Stimulated activated CD4-positive, alpha-beta T cell treated with anti-CD3 and anti-CD28 coated beads, Interleukin-15, amount 100 ng/mL, for 24 hours (primary cell): ENCODE data around the gene TMEM109.

Experiments used
- DNase-seq: peaks from one replicate; pipeline ENCODE4 v3.0.0-alpha.2; 2020

The TMEM109 gene, protein sequence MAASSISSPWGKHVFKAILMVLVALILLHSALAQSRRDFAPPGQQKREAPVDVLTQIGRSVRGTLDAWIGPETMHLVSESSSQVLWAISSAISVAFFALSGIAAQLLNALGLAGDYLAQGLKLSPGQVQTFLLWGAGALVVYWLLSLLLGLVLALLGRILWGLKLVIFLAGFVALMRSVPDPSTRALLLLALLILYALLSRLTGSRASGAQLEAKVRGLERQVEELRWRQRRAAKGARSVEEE

DNA sequence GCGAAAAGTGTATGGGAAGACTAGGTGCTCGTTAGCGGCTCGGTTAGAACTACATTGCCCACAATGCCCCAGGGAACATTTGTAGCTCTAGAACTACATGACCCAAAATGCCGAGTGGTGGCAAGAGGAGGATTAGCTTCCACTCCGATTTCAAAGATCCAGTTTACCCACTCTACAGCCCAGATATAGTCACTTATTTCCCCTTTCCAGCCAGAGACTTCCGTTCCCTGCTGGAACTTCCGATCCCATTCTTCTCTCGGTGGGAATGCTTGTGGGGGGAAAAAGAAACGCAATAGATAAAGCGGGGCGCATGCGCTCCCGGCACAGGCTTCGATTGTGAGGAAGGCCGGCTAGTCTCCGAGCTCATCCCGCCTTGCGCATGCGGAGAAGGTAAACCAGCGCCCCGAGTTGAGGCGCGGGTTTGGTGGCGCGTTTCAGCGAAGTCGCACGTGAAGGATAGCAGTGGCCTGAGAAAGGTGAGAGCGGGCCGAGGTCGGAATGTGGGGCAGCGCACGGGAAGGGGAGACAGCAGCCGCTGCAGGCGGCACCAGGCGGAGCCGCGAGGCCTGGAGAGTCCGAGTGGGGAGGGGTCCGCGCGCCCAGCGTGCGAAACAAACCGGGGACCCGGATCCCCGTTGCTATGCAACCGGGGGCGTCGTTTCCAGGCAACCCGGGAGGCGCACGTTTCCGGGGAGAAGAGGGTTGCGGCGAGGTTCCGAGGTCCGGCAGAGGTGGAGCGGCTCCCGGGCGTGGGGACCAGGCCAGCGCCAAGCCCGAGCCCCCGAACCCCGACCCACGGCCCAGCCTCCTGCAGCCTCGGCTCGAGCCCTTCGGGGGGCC lies at the start of gene TMEM109:
TSS of gene TMEM109 (plus strand) at position 366 of the 840 bp plus-strand sequence. CDS start 5,536 bp downstream, outside the sequence.
- DNase-seq = peak; percentile 93

DNA sequence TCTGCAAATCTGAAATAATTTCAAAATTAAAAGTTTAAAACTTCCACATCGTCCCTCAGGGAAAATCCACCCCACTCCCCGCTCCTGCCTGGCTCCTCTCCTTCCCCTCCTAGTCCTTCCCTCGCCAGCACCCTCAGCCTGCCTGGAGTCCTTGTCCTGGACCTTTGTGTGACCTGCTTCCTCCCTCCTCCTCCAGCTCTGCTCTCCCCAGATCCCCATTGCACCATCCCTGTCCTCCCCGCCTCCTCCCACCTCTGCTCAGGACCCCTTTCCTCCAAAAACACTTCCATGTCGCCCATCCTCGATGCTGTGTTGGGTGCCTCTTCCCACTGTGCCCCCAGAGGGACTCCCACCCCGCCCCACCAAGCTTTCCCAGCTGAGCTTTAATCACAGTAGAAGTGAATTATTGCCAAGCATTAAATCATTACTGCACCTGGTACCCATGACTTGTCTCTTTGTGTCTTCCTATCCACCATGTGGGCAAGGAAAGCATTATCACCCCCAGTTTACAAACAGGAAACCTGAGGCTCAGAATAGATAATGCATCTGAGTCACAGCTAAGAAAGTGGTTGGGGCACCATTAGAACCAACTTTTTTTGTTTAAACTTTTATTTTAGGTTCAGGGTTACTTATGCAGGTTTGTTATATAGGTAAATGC lies 49.0 kb upstream of the TMEM109 start:
- DNase-seq = no peak

DNA sequence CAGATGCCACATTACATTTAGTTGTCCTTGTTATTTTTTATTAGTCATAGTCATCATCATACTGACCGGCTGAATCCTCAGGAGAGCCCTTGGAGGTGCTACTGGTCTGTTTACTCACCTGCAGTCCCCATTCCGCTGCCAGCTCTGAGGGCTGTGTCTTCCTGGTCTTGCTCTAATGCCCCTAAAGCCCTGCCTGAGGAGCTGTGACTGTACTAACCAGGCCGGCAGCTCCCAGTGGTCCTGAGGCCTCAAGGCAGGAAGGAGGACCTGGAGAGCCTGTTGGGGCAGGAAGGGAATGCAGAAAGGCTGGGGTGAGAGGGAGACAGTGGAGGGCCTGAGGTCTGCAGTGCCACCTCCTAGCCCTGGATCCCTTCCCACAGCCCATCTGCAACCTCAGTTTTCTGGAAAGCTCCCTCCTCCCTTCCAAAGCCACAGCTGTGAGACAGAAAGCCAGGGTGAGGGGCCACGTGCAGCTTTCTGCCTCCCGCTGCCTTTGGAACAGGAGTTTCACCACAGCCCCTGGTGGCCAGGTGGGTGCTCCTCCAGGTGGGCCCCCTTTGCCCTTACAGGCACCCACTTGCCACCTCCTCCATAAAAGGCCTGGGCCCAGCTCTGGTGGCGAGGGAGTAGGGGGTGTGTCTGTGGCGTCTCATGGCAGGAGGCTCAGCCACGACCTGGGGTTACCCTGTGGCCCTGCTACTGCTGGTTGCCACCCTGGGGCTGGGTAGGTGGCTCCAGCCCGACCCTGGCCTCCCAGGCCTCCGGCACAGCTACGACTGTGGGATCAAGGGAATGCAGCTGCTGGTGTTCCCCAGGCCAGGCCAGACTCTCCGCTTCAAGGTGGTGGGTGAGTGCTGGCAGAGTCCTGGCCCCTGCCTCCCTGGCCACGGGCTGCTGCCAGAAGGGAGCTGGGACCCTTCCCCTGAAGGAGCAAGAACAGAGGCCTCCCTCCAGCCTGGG lies 46.8 kb upstream of the TMEM109 start, which contains the start of gene ZP1:
TSS of gene ZP1 (plus strand) at position 632 of the 960 bp plus-strand sequence. CDS start at position 652, 20 bp downstream.
- no peak for DNase-seq

DNA sequence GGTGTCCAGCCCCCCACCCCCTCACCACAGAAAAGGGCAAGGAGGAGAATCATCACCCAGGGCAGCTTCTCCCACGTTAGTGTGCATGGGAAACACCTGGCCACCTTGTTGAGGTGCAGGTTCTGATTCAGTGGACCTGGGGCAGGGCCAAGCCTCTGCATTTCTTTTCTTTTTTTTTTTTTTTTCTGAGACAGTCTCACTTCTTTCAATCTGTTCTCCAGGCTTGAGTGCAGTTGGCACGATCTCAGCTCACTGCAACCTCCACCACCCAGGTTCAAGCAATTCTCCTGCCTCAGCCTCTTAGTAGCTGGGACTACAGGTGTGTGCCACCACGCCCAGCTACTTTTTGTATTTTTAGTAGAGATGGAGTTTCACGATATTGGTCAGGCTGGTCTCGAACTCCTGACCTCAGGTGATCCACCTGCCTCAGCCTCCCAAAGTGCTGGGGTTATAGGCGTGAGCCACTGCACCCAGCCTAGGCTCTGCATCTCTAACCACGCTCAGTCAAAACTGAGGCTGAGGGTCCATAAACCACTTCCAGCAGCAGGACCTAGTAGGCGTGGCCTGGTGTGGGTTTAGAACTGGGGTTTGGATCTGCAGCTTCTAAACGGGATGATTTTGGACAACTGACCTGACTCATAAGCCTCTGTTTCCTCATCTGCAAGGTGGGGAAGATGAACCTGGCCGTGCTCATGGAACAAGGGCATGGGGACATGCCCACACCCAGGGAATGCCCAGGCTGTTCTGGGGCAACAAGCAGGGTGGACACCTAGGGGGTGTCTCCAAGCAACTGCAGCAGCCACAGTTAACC lies 45.9 kb upstream of the TMEM109 start:
- no peak for DNase-seq

DNA sequence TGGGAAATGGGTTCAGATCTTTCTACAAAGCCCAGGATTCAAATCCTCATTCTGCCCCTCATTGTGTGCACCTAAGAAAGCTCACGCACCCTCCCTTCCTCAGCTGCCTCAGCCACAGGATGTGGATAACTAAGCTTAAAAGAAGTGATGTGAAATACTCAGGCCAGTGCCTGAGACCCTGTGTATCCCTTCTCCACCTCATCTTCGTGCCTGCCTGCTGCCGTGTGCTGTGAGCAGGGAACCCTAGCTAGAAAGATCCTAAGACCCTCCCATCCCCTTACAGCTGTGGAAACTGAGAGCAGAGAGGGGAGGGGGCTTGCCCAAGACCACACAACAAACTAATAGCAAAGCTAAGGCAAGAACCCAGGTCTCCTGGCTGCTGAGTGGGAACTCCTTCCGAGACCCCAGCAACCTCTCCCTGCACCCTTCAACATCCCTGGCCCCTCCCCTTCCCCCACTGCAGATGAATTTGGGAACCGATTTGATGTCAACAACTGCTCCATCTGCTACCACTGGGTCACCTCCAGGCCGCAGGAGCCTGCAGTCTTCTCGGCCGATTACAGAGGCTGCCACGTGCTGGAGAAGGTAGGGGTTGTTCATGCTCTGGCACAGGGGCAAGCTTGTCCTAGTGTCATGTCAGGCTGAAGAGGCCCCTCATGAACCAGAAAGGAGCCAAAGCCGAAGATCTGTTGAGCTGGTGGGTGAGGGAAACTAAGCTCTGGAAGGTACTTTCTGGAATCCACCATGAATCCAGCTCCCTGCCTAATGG lies 45.1 kb upstream of the TMEM109 start:
- no peak for DNase-seq

DNA sequence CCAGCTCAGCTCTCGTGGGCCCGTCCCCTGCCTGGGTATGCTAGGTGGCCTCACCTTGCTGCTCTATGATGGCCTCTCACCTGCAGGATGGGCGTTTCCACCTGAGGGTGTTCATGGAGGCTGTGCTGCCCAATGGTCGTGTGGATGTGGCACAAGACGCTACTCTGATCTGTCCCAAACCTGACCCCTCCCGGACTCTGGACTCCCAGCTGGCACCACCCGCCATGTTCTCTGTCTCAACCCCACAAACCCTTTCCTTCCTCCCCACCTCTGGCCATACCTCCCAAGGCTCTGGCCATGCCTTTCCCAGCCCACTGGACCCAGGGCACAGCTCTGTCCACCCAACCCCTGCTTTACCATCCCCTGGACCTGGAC lies 44.5 kb upstream of the TMEM109 start:
- DNase-seq = no peak

DNA sequence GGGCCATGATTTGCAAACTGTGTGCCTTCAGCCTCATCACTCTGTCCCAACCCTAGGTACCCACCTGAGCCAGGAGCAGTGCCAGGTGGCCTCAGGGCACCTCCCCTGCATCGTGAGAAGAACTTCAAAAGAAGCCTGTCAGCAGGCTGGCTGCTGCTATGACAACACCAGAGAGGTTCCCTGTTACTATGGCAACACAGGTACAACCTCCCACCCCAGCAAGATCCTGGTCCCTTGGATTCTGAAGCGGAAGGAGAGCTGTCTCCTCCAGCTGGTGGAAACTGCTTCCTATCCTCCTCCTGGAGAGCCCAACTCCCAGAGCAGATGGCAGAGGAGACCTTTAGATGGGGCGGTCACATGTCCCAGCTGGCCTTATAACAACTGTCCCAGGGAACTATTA lies 43.7 kb upstream of the TMEM109 start:
- no peak for DNase-seq

DNA sequence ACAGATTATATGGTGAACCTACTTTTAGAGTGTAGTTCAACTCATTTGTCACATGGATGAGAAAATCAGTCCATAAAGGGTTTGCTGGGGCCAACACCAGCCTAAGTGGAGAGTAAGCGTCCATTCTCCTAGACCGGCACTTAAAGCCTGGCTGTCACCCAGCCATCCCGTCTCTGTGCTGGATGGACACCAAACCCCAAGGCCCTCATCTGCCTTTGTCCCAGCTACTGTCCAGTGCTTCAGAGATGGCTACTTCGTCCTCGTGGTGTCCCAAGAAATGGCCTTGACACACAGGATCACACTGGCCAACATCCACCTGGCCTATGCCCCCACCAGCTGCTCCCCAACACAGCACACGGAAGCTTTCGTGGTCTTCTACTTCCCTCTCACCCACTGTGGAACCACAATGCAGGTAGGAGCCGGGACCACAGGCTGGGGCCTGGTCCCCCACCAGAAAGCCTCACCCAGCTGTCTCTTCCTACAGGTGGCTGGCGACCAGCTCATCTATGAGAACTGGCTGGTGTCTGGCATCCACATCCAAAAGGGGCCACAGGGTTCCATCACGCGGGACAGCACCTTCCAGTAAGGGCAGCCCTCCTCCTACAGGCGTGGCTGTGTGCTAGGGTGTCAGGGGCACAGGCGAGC lies 43.1 kb upstream of the TMEM109 start:
- DNase-seq = no peak

DNA sequence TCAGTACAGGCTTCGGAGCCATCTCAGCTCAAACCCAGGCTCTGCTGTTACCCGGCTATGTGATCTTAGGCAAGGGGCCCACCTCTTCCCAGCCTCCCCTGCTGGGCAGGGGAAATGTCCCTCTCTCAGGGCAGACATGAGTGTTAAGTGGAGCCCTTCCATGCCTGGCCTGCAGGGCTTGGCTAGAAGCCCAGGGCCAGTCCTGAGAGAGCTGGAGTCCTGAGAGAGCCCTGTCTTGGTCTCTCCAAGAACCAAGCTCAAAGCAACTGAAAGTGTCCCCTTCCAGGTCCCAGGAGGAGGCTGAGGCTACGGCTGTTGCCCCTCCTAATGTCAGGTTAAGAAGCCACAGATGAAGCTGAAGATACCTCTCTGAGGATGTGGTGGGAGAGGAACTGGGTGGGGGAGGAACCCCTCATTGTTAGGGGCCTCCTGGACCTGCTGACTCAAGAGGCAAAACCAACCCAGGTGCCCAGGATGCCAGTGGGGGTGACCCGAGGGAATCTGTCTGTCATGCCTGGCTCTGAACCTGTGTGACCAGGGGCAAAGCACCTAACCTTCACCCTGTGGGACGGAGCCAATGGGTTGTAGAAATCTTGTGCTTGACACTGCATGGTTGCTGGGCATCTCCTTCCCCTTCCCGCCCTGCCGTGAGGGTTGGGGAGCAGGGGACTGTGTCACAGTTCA lies 42.4 kb upstream of the TMEM109 start:
- no peak for DNase-seq

DNA sequence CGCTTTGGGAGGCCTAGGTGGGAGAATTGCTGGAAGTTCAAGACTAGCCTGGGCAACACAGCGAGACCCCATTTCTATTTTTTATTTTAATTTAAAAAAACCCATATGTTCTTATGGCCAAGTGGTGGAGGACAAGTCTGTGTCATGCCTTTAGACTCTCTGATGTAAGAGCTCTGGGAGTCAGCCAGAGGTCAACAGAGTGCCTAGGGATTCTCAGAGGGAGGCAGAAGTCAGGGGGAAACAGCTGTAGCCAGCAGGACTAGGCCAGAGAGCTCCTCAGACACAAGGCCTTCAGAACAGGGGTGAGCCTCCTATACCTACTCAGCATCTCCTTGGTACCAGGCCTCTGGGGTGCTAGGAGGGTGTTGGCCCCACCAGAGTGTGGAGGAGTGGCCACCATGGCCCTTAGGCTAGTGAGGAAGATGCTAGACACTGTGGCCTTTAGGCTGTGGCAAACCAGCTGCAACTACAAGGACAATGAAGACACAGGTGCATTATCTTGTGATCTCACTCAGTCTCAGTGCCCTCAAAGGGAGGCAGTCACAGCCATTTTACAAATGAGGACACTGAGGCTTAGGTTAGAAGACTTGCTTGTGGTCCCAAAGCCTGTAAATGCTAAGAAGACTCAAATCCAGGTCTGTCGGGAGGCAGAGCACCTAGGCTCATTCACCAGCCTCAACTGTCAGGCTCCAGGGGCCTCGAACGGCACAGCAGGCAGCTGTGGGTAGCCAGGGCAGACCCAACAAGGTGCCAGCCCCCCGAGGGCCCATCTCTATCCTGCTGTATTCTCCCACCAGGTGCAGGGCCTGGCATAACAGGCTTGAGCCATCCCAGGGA lies 41.6 kb upstream of the TMEM109 start:
- DNase-seq = no peak

DNA sequence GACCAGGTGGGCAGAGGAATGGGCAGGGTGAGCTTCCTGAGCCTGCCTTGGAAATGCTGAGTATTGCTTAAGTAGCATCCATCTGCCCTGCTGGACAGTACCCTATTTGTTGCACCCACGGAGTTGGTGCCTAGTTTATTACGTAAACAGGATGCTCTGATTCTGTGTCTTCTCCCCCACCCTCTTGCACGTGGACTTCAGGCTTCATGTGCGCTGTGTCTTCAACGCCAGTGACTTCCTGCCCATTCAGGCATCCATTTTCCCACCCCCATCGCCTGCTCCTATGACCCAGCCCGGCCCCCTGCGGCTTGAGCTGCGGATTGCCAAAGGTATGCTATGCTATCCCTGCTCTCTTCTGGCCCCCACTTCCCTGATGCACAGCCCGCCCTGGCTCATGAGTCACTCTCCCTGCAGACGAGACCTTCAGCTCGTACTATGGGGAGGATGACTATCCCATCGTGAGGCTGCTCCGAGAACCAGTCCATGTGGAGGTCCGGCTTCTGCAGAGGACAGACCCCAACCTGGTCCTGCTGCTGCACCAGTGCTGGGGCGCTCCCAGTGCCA lies 40.9 kb upstream of the TMEM109 start:
- no peak for DNase-seq

DNA sequence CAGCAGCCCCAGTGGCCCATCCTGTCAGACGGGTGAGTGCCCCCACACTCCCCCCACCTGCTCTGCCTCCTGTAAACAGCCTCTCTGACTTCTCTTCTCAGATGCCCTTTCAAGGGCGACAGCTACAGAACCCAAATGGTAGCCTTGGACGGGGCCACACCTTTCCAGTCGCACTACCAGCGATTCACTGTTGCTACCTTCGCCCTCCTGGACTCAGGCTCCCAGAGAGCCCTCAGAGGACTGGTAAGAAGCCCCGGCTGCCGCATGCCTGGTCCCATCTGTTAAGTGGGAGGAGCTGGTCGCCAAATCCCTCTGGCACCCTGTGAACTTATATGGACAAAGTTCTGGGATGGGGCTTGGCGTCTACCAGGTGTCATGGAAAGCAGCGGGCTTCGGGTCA lies 40.4 kb upstream of the TMEM109 start:
- DNase-seq = no peak

DNA sequence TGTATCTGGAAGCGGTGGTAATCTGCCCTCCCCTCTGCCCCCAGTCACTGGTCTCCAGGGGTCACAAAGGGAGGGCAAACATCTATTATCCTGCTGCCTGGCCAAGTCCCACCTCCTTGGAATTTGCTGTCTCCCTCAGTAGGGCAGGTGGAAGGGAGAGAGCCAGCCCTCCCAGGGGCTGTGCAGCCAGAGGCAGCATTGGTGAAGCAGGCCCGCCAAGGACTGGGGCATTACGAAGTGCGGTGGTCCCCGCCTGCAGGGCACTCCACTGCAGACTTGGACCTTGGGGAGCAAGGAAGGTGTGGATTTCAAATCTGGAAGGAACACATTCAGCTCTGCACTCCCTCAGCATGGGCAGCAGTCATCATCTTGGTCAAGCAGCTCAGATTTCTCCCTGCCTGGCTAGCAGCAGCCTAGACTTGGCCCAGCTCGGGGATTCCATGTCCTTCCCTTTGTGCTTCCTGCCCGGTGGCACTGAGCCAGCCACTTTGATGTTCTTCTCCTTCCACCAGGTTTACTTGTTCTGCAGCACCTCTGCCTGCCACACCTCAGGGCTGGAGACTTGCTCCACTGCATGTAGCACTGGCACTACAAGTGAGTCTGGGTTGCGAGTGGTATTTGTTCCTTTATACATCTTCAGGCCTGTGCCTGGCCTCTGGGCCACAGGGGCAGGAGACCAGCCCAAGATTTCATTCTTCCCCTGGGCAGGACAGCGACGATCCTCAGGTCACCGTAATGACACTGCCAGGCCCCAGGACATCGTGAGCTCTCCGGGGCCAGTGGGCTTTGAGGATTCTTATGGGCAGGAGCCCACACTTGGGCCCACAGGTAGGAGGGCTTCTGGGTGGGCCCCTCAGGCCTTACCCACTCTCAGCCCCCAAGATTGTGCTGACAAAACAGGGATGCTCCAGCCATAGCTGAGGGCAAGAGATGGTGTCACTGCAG lies 39.3 kb upstream of the TMEM109 start:
- DNase-seq = no peak

DNA sequence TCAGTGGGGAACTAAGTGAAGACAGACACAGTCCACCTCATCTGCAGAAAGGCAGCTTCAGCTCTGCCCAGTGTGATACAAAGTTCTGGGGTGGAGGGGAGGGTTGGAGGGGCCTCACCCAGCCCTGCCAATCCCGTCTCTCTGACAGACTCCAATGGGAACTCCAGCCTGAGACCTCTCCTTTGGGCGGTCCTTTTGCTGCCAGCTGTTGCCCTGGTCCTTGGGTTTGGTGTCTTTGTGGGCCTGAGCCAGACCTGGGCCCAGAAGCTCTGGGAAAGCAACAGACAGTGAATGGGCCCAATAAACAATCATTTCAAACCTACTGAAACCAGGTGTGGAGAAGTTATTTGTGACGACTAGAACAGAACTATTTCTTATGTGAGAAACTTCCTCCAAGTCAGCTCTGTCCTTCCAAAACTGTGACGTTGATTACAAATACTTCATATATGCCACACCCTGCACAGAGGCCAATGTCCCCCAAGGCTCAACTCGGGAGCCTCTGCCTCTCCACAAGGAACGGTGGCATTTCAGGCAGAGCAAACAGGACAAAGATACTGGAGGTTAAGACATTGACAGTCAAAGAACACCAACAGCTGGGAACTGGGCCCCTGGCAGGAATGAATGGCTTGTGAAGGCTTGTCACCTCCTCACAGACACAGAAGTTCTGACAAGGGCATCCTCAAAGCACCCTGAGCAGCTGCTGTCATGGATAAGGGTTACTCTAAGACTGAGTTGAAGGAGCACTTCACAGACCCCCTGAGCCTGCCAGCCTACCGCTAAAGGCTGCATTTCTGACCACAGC lies 38.4 kb upstream of the TMEM109 start:
- DNase-seq = no peak

DNA sequence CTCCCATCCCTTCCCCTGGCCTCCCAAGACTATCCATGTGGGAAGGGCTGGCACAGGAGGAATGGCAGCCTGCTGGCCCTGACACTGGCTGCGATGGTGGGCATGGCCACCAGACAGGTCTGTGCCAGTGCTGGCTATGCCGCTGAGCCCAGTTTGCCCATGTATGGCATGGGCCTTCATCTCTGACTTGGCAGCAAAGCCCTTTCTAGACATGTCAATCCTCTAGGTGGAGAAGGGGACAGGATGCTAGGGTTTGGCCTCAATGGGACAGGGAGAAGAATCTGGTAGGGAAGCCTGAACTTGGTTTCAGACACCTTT lies 37.8 kb upstream of the TMEM109 start:
- no peak for DNase-seq
